ENCODE data around the gene DNAJB6.

- TF ChIP-seq EZH2 (IDR thresholded peaks at IDR 0.05; ENCODE audit: insufficient read depth, poor library complexity, severe bottlenecking) (no peak), EZH2phosphoT487 (IDR thresholded peaks at IDR 0.05; ENCODE audit: insufficient read depth, low read depth) (no peak)
Measured at GRCh38 chr7:157291404-157292080, 45.3 kb upstream of the DNAJB6 start.
